Stimulated activated effector memory CD8-positive, alpha-beta T cell treated with anti-CD3 and anti-CD28 coated beads, Interleukin-12 subunit alpha, Interleukin-12 subunit beta, amount 100 ng/mL, for 72 hours (primary cell): ENCODE measurements around the gene HAPLN2.

Source experiments
- ATAC-seq: fragments of 150-1000 bp; cut with Tn5 transposase; 2 replicates; pipeline ENCODE4 v1.10.0; 2021
- DNase-seq, 2 donors: peaks; one replicate each; pipeline ENCODE4 v3.0.0; 2021 to 2022; ENCODE audit warnings: low spot score in 2 of 2
- H3K27ac Mint-ChIP-seq: one replicate; pipeline ENCODE4 v1.8.0; 2022; ENCODE audit warnings: mild to moderate bottlenecking, mixed read lengths
- H3K36me3 Mint-ChIP-seq: one replicate; pipeline ENCODE4 v1.8.0; 2022; ENCODE audit warnings: mild to moderate bottlenecking, mixed read lengths
- H3K4me1 Mint-ChIP-seq: one replicate; pipeline ENCODE4 v1.8.0; 2022; ENCODE audit warnings: mixed read lengths
- H3K4me3 Mint-ChIP-seq: one replicate; pipeline ENCODE4 v1.8.0; 2022; ENCODE audit warnings: mild to moderate bottlenecking, mixed read lengths
- H3K9me3 Mint-ChIP-seq: one replicate; pipeline ENCODE4 v1.8.0; 2022; ENCODE audit warnings: mixed read lengths

The HAPLN2 gene

GRCh38 chr1:156643778-156644092 is 24.5 kb downstream of the HAPLN2 start:
- peak overlapping the region; percentile 67 for H3K4me3 Mint-ChIP-seq
- no peaks in the 10 kb centered on the region for H3K9me3 Mint-ChIP-seq
- H3K36me3 Mint-ChIP-seq, result peaks cover 12% of the 10 kb centered on the region
- ATAC-seq, result peak; percentile 88
- H3K4me1 Mint-ChIP-seq, result peaks cover 43% of the 10 kb centered on the region
- DNase-seq, result no peak
- H3K27ac Mint-ChIP-seq, result no peak overlapping the region

- Mint-ChIP-seq H3K4me3 (peak overlapping the region; percentile 67), H3K9me3 (no peaks in the 10 kb centered on the region), H3K4me1 (peaks cover 43% of the 10 kb centered on the region), H3K36me3 (peaks cover 12% of the 10 kb centered on the region), H3K27ac (no peak overlapping the region)
- ATAC-seq (peak; percentile 2), DNase-seq (no peak)
Measured at GRCh38 chr1:156644146-156644545, 24.9 kb downstream of the HAPLN2 start.

- DNase-seq (no peak), ATAC-seq (no peak)
- H3K4me3 Mint-ChIP-seq, result no peak overlapping the region
- no peaks in the 10 kb centered on the region for H3K9me3 Mint-ChIP-seq
- peaks cover 12% of the 10 kb centered on the region for H3K36me3 Mint-ChIP-seq
- peaks cover 43% of the 10 kb centered on the region for H3K4me1 Mint-ChIP-seq
- no peak overlapping the region for H3K27ac Mint-ChIP-seq
Measured at GRCh38 chr1:156644640-156645039, 25.4 kb downstream of the HAPLN2 start.

GRCh38 chr1:156645056-156645455 is 25.8 kb downstream of the HAPLN2 start:
- Mint-ChIP-seq H3K36me3 (peaks cover 12% of the 10 kb centered on the region), H3K4me3 (no peak overlapping the region)

GRCh38 chr1:156645666-156646065 is 26.5 kb downstream of the HAPLN2 start:
- H3K9me3 Mint-ChIP-seq, result no peaks in the 10 kb centered on the region
- no peak overlapping the region for H3K4me3 Mint-ChIP-seq
- no peak for DNase-seq
- peaks cover 43% of the 10 kb centered on the region for H3K4me1 Mint-ChIP-seq
- ATAC-seq, result no peak
- H3K27ac Mint-ChIP-seq, result no peak overlapping the region
- H3K36me3 Mint-ChIP-seq, result peaks cover 7% of the 10 kb centered on the region

More at GRCh38 chr1:156645056-156645455, 25.8 kb downstream of the HAPLN2 start:
- DNase-seq, result no peak
- no peaks in the 10 kb centered on the region for H3K9me3 Mint-ChIP-seq
- no peak overlapping the region for H3K27ac Mint-ChIP-seq
- no peak for ATAC-seq
- H3K4me1 Mint-ChIP-seq, result peaks cover 43% of the 10 kb centered on the region

GRCh38 chr1:156646738-156647211 is 27.6 kb downstream of the HAPLN2 start:
- ATAC-seq (no peak), DNase-seq (no peak)
- Mint-ChIP-seq H3K9me3 (no peaks in the 10 kb centered on the region), H3K4me3 (no peak overlapping the region), H3K27ac (no peak overlapping the region), H3K36me3 (peaks cover 7% of the 10 kb centered on the region), H3K4me1 (peaks cover 32% of the 10 kb centered on the region)

- Mint-ChIP-seq H3K4me3 (no peak overlapping the region), H3K4me1 (peaks cover 34% of the 10 kb centered on the region), H3K27ac (no peak overlapping the region), H3K9me3 (no peaks in the 10 kb centered on the region), H3K36me3 (peaks cover 7% of the 10 kb centered on the region)
- ATAC-seq (no peak), DNase-seq (no peak)
Measured at GRCh38 chr1:156647351-156647750, 28.1 kb downstream of the HAPLN2 start.

- H3K9me3 Mint-ChIP-seq, result no peaks in the 10 kb centered on the region
- no peak overlapping the region for H3K27ac Mint-ChIP-seq
- DNase-seq (no peak), ATAC-seq (no peak)
- no peak overlapping the region for H3K4me3 Mint-ChIP-seq
- peaks cover 7% of the 10 kb centered on the region for H3K36me3 Mint-ChIP-seq
- peaks cover 24% of the 10 kb centered on the region for H3K4me1 Mint-ChIP-seq
Measured at GRCh38 chr1:156648496-156648895, 29.3 kb downstream of the HAPLN2 start.

GRCh38 chr1:156648951-156649350 is 29.7 kb downstream of the HAPLN2 start:
- DNase-seq, result no peak
- H3K36me3 Mint-ChIP-seq, result peaks cover 7% of the 10 kb centered on the region
- no peak overlapping the region for H3K4me3 Mint-ChIP-seq
- no peaks in the 10 kb centered on the region for H3K9me3 Mint-ChIP-seq
- ATAC-seq, result no peak
- H3K4me1 Mint-ChIP-seq, result peaks cover 19% of the 10 kb centered on the region
- no peak overlapping the region for H3K27ac Mint-ChIP-seq

GRCh38 chr1:156652131-156652991 is 33.1 kb downstream of the HAPLN2 start:
- DNase-seq, result no peak
- Mint-ChIP-seq H3K9me3 (no peaks in the 10 kb centered on the region), H3K27ac (no peak overlapping the region), H3K36me3 (no peaks in the 10 kb centered on the region), H3K4me3 (no peak overlapping the region), H3K4me1 (peaks cover 14% of the 10 kb centered on the region)
- ATAC-seq, result no peak

- Mint-ChIP-seq H3K4me1 (peaks cover 20% of the 10 kb centered on the region), H3K9me3 (no peaks in the 10 kb centered on the region), H3K27ac (no peak overlapping the region), H3K4me3 (no peak overlapping the region), H3K36me3 (no peaks in the 10 kb centered on the region)
- no peak for DNase-seq
- no peak for ATAC-seq
Measured at GRCh38 chr1:156652992-156653355, 33.8 kb downstream of the HAPLN2 start.

GRCh38 chr1:156654700-156655099 is 35.5 kb downstream of the HAPLN2 start:
- ATAC-seq (no peak), DNase-seq (no peak)
- H3K4me3 Mint-ChIP-seq, result no peak overlapping the region
- H3K9me3 Mint-ChIP-seq, result no peaks in the 10 kb centered on the region
- peaks cover 37% of the 10 kb centered on the region for H3K4me1 Mint-ChIP-seq
- H3K36me3 Mint-ChIP-seq, result peaks cover 3% of the 10 kb centered on the region
- H3K27ac Mint-ChIP-seq, result no peak overlapping the region

- Mint-ChIP-seq H3K27ac (no peak overlapping the region), H3K9me3 (no peaks in the 10 kb centered on the region), H3K4me1 (peaks cover 43% of the 10 kb centered on the region), H3K36me3 (peaks cover 10% of the 10 kb centered on the region), H3K4me3 (no peak overlapping the region)
- ATAC-seq (no peak), DNase-seq (no peak)
Measured at GRCh38 chr1:156655151-156655903, 36.1 kb downstream of the HAPLN2 start.

- Mint-ChIP-seq H3K9me3 (no peaks in the 10 kb centered on the region), H3K4me1 (peaks cover 50% of the 10 kb centered on the region), H3K36me3 (peaks cover 16% of the 10 kb centered on the region), H3K27ac (no peak overlapping the region), H3K4me3 (no peak overlapping the region)
- ATAC-seq (no peak), DNase-seq (no peak)
Measured at GRCh38 chr1:156655904-156656516, 36.8 kb downstream of the HAPLN2 start.
